HCT116 (cell line): ENCODE measurements around the gene CCNYL1. TPM values are rescaled to one million over a fixed set of nuclear protein-coding genes. Genes with fewer than 3 reads are reported as not detected.

Source experiments
- ATAC-seq: fragments of 200-7000 bp; cut with Tn5 transposase; 2 replicates; pipeline ENCODE4 v1.9.1; 2020; ENCODE audit warnings: mild to moderate bottlenecking, moderate library complexity
- BruUV-seq: library from RNA; stranded (reverse); fragments of 400-500 nt; replicated peaks from 2 replicates; lab custom pipeline; 2021; lab: Mats Ljungman, UMichigan
- CTCF ChIA-PET: fragments of 300-600 bp; sonication (Branson Sonifier 250); formaldehyde crosslinking; loops from one replicate; lab custom pipeline; 2021; ENCODE audit warnings: antibody characterized with exemption; lab: Charles Lee
- POLR2A ChIA-PET: fragments of 300-600, 350-600 bp; sonication (Branson Sonifier 250); formaldehyde crosslinking; loops from one replicate; lab custom pipeline; 2021; ENCODE audit warnings: antibody characterized with exemption; lab: Charles Lee
- RAD21 ChIA-PET, 2 experiments: fragments of 300-600 bp; sonication (Branson Sonifier 250); formaldehyde crosslinking; loops; one replicate each; lab custom pipeline; 2023; ENCODE audit warnings: low total read pairs in 2 of 2; ENCODE audit not compliant: uncharacterized antibody in 2 of 2, unreplicated experiment in 2 of 2, low non-redundant PET in 1 of 2; lab: Charles Lee
- DNase-seq: peaks from one replicate; pipeline ENCODE4 v3.0.0-alpha.2; 2010; ENCODE audit warnings: low read depth, low spot score
- H2AFZ ChIP-seq: fragments of 200-600 bp; shearing (Covaris generic), sonication (generic); 2 replicates; pipeline ENCODE4 v1.6.1; 2017; ENCODE audit warnings: low read depth, mixed run types, mixed read lengths, antibody characterized with exemption, low read length; ENCODE audit not compliant: poor library complexity, severe bottlenecking
- H3K27ac ChIP-seq: 2 replicates; pipeline ENCODE4 v1.5.1; 2012; ENCODE audit warnings: low read depth, low read length
- H3K27me3 ChIP-seq: fragments of 200-600 bp; sonication (generic); 2 replicates; pipeline ENCODE4 v1.6.1; 2016; ENCODE audit warnings: mixed run types, low read length, mixed read lengths; ENCODE audit not compliant: insufficient read depth
- H3K36me3 ChIP-seq, 2 experiments: fragments of 200-500 bp in 1 of 2; fragments of 200-600 bp in 1 of 2; sonication (Bioruptor generic) in 1 of 2; sonication (generic) in 1 of 2; 2 replicates each; pipeline versions ENCODE4 v1.5.1 to v1.6.1; 2014 to 2016; ENCODE audit warnings: low read length in 2 of 2, inconsistent platforms in 1 of 2, mixed read lengths in 1 of 2, mixed run types in 1 of 2; ENCODE audit not compliant: insufficient read depth in 2 of 2, control insufficient read depth in 1 of 2
- H3K4me1 ChIP-seq, 2 experiments: fragments of 200-600 bp in 1 of 2; sonication (generic) in 1 of 2; 2 replicates each; pipeline versions ENCODE4 v1.5.1 to v1.6.1; 2012 to 2017; ENCODE audit warnings: low read length in 2 of 2, inconsistent platforms in 1 of 2, mild to moderate bottlenecking in 1 of 2, mixed read lengths in 1 of 2, mixed run types in 1 of 2, moderate library complexity in 1 of 2; ENCODE audit not compliant: insufficient read depth in 2 of 2, control insufficient read depth in 1 of 2
- H3K4me2 ChIP-seq: fragments of 200-600 bp; sonication (generic); 2 replicates; pipeline ENCODE4 v1.6.1; 2017; ENCODE audit warnings: mixed run types, low read length, mixed read lengths
- H3K4me3 ChIP-seq, 2 experiments: fragments of 200-600 bp in 1 of 2; sonication (generic) in 1 of 2; replicated peaks in 1 of 2; 2 replicates each; pipeline ENCODE4 v1.5.1; 2011 to 2016; ENCODE audit warnings: low read length in 2 of 2, control low read depth in 1 of 2, low read depth in 1 of 2, mild to moderate bottlenecking in 1 of 2, mixed read lengths in 1 of 2, mixed run types in 1 of 2
- H3K79me2 ChIP-seq: fragments of 200-600 bp; sonication (generic); 2 replicates; pipeline ENCODE4 v1.6.1; 2017; ENCODE audit warnings: mild to moderate bottlenecking, mixed run types, low read length, moderate library complexity, mixed read lengths; ENCODE audit not compliant: insufficient read depth
- H3K9ac ChIP-seq: fragments of 200-600 bp; sonication (generic); 2 replicates; pipeline ENCODE4 v1.6.1; 2016; ENCODE audit warnings: low read length, mixed read lengths
- H3K9me2 ChIP-seq: fragments of 200-600 bp; sonication (generic), shearing (Covaris generic); 2 replicates; pipeline ENCODE4 v1.6.1; 2017; ENCODE audit warnings: mixed run types, mild to moderate bottlenecking, moderate library complexity; ENCODE audit not compliant: insufficient read depth
- H3K9me3 ChIP-seq, 2 experiments: fragments of 200-500 bp in 1 of 2; fragments of 200-600 bp in 1 of 2; sonication (Bioruptor generic) in 1 of 2; sonication (generic) in 1 of 2; 2 replicates each; pipeline ENCODE4 v1.6.1; 2014 to 2017; ENCODE audit warnings: low read length in 2 of 2, mixed read lengths in 2 of 2, inconsistent platforms in 1 of 2, low read depth in 1 of 2, mild to moderate bottlenecking in 1 of 2, mixed run types in 1 of 2, moderate library complexity in 1 of 2; ENCODE audit not compliant: control insufficient read depth in 1 of 2, insufficient read depth in 1 of 2
- H4K20me1 ChIP-seq: fragments of 200-600 bp; sonication (generic), shearing (Covaris generic); 2 replicates; pipeline ENCODE4 v1.6.1; 2017; ENCODE audit warnings: mixed run types, mild to moderate bottlenecking, moderate library complexity; ENCODE audit not compliant: insufficient read depth
- CTCF ChIP-seq, 3 experiments: fragments of 200-600 bp in 1 of 3; sonication (generic) in 1 of 3; IDR thresholded peaks in 2 of 3; conservative IDR thresholded peaks in 1 of 3; 2 replicates each; pipeline ENCODE4 v1.5.1; 2012 to 2017; ENCODE audit warnings: low read depth in 2 of 3, low read length in 2 of 3, antibody characterized with exemption in 1 of 3, borderline replicate concordance in 1 of 3, control low read depth in 1 of 3, mild to moderate bottlenecking in 1 of 3, mixed read lengths in 1 of 3, mixed run types in 1 of 3, moderate library complexity in 1 of 3; ENCODE audit not compliant: insufficient read depth in 1 of 3
- ELF1 ChIP-seq: IDR thresholded peaks from 2 replicates; pipeline ENCODE4 v1.6.1; 2012; ENCODE audit warnings: low read depth, borderline replicate concordance
- ZFX ChIP-seq: fragments of 450-650 bp; IDR thresholded peaks from 2 replicates; pipeline ENCODE4 v1.6.1; 2017
- intact Hi-C: fragments of 100-400 bp; cut with micrococcal nuclease; formaldehyde crosslinking; loops from 2 replicates; pipeline ENCODE4 v1.10.0; 2022
- total RNA-seq: library from RNA; stranded (reverse); gene quantifications from one replicate; pipeline ENCODE4 v1.2.1, GENCODE V29; 2021; ENCODE audit not compliant: unreplicated experiment

The CCNYL1 gene
- total RNA-seq, 1 experiment from 2014 or later: 14.9 TPM

DNA sequence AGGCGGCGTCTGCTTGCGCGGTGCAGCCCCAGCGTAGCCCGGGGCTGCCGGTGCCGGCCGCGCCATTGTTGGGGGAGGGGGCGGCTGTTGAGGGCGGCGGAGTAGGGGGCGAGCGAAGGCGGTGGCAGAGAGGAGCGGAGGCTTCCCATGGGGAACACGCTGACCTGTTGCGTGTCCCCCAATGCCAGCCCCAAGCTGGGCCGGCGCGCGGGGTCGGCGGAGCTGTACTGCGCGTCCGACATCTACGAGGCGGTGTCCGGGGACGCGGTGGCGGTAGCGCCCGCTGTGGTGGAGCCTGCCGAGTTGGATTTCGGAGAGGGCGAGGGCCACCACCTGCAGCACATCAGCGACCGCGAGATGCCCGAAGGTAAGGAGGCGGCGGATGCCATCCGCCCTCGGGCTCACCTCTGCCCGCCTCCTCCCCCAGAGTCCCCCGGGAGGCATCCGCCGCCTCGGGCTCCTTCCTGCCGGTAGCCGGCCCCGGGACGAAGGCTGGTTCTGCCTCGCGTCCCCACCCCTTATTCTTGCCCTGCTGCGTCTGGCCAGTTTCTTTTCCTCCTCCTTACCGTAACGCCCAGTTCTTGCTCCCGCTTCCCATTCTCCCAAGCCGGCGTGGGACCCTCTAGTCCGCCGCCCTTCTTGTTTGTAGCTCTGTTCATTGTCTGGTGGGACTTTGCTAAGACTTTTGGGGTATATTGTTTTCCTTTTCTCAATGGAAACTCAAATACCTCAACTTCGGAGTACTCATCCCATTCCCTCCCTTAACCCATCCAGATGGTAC lies 500 bp downstream of the CCNYL1 start:
- no TSS peak for BruUV-seq
- no peaks in the 10 kb centered on the region for H3K9me3 ChIP-seq
- H3K36me3 ChIP-seq: no peaks in the 10 kb centered on the region; a peak in 1 of 4 replicates
- peaks cover 4% of the 10 kb centered on the region; the same call in 1 of the 2 replicates for H4K20me1 ChIP-seq
- H3K9ac ChIP-seq: peak overlapping the region; percentile 71
- ChIA-PET RAD21 (interaction anchor here in 1 of 2 experiments (0.6 to 1.1 kb wide), 2 partner anchors 12 to 86 kb away, joined by 5 to 6 read pairs; no protein-coding TSS in a partner anchor), POLR2A (interaction anchor here (0.7 to 2.6 kb wide), 13 partner anchors 9 to 321 kb away, joined by 3 to 24 read pairs (median 3); partner anchors contain the start of gene METTL21A), CTCF (interaction anchor here (0.8 to 1.7 kb wide), 5 partner anchors 10 to 329 kb away, joined by 3 to 12 read pairs (median 4); no protein-coding TSS in a partner anchor)
- TF ChIP-seq CTCF (IDR thresholded peaks at IDR 0.05 in 2 of 3, conservative IDR thresholded peaks at IDR 0.05 in 1 of 3; ENCODE audit: borderline replicate concordance in 1 of 3, insufficient read depth in 1 of 3, low read depth in 2 of 3, low read length in 2 of 3) (no peak), ZFX (peak; percentile 38; the same call in 1 of the 2 replicates)
- intact Hi-C loops: no loop called here
- H2AFZ ChIP-seq: no peak overlapping the region
- H3K27me3 ChIP-seq: no peaks in the 10 kb centered on the region
- H3K4me3 ChIP-seq: peak overlapping the region; percentile 82 to 90
- H3K79me2 ChIP-seq: peaks cover 12% of the 10 kb centered on the region
- no peaks in the 10 kb centered on the region for H3K9me2 ChIP-seq
- ATAC-seq: peak; percentile 33
- H3K4me1 ChIP-seq: peaks cover 4 to 19% of the 10 kb centered on the region in 2 experiments; a peak in 3 of 4 replicates
- peak overlapping the region; percentile 68; the same call in 1 of the 2 replicates for H3K27ac ChIP-seq
- no peak for DNase-seq
- peak overlapping the region; percentile 87 for H3K4me2 ChIP-seq

GRCh38 chr2:207716056-207716455 lies 4.6 kb downstream of the CCNYL1 start:
- Histone ChIP-seq H3K4me3 (no peak overlapping the region), H3K9me2 (no peaks in the 10 kb centered on the region), H3K4me1 (peaks cover 15 to 27% of the 10 kb centered on the region in 2 experiments), H3K27ac (no peak overlapping the region), H2AFZ (no peak overlapping the region), H4K20me1 (peaks cover 4% of the 10 kb centered on the region; the same call in 1 of the 2 replicates), H3K79me2 (peaks cover 17% of the 10 kb centered on the region), H3K9ac (no peak overlapping the region), H3K36me3 (no peaks in the 10 kb centered on the region; a peak in 1 of 4 replicates), H3K9me3 (no peaks in the 10 kb centered on the region), H3K27me3 (no peaks in the 10 kb centered on the region), H3K4me2 (no peak overlapping the region)
- ChIA-PET CTCF (no interaction called here), POLR2A (interaction anchor here (1.2 kb wide), 1 partner anchor 54 kb away, joined by 3 read pairs; the partner anchor contains the start of gene FZD5), RAD21 (no interaction called here)
- no peak for TF ChIP-seq ELF1
- no peak for DNase-seq
- ATAC-seq: no peak
- no TSS peak for BruUV-seq
- intact Hi-C loops: no loop called here
